PFSK-1 (cell line): ENCODE data around the gene GBP2.

ENCODE experiments used
- POLR2AphosphoS5 ChIP-seq: IDR thresholded peaks from 2 replicates; pipeline ENCODE4 v1.6.1; 2012; ENCODE audit warnings: low read depth, mild to moderate bottlenecking, control low read depth, low read length, moderate library complexity
- SIN3A ChIP-seq: IDR thresholded peaks from 2 replicates; pipeline ENCODE4 v1.6.1; 2012; ENCODE audit warnings: mild to moderate bottlenecking, low read length, moderate library complexity, borderline replicate concordance; ENCODE audit not compliant: insufficient read depth
- TF ChIP-seq, protein P1 (sequence below), 2 experiments: IDR thresholded peaks; 2 replicates each; pipeline versions ENCODE4 v1.6.1 to v1.8.0; 2011 to 2012; ENCODE audit warnings: low read depth in 2 of 2, low read length in 2 of 2, control low read depth in 1 of 2, inconsistent platforms in 1 of 2, mild to moderate bottlenecking in 1 of 2, moderate library complexity in 1 of 2; ENCODE audit not compliant: insufficient read depth in 1 of 2

DNA sequence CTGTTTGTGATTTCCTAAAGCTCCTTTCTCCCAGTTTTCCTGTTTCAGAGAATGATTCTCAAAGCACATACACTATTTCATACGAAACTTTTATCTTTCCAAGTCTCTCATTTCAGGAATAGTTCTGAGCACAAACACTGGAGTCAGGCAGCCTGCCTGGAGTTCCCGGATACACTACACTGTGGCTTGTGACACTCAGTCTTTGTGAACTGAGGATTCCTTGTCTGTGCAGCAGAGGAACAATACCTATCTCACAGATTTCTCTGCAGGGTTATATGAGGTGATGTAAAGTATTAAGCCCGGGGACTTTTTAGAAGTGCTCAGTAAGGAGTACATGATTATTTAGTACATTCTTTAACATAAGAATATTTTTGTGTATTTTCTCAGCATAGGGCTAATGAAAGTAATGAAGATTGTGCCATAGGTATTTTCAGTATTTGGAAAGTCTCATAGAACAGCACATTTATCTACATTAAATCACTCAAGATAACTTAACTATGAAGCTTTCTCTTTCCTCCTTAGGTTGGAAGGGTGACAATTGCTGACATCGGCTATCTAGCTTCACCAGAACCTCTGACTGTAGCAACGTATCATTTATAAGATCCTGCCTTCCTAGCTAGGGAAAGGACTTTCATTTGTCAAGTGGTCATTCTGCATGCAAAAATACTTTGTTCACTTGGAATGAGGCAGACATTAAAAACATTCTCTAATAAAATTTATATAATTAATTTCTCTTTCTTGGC, 12.9 kb downstream of the GBP2 start:
- TF ChIP-seq SIN3A, result no peak
- TF ChIP-seq, protein P1, sequence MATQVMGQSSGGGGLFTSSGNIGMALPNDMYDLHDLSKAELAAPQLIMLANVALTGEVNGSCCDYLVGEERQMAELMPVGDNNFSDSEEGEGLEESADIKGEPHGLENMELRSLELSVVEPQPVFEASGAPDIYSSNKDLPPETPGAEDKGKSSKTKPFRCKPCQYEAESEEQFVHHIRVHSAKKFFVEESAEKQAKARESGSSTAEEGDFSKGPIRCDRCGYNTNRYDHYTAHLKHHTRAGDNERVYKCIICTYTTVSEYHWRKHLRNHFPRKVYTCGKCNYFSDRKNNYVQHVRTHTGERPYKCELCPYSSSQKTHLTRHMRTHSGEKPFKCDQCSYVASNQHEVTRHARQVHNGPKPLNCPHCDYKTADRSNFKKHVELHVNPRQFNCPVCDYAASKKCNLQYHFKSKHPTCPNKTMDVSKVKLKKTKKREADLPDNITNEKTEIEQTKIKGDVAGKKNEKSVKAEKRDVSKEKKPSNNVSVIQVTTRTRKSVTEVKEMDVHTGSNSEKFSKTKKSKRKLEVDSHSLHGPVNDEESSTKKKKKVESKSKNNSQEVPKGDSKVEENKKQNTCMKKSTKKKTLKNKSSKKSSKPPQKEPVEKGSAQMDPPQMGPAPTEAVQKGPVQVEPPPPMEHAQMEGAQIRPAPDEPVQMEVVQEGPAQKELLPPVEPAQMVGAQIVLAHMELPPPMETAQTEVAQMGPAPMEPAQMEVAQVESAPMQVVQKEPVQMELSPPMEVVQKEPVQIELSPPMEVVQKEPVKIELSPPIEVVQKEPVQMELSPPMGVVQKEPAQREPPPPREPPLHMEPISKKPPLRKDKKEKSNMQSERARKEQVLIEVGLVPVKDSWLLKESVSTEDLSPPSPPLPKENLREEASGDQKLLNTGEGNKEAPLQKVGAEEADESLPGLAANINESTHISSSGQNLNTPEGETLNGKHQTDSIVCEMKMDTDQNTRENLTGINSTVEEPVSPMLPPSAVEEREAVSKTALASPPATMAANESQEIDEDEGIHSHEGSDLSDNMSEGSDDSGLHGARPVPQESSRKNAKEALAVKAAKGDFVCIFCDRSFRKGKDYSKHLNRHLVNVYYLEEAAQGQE (IDR thresholded peaks at IDR 0.05; ENCODE audit: insufficient read depth in 1 of 2, low read depth in 2 of 2, low read length in 2 of 2), result no peak
- no peak for TF ChIP-seq POLR2AphosphoS5
